SK-N-SH treated with all-trans-retinoic acid at 6 μM for 48 hours (cell line): ENCODE measurements around the gene LOX.

Experiments
- ATAC-seq: fragments of 200-7000 bp; cut with Tn5 transposase; 3 replicates; pipeline ENCODE4 v1.9.1; 2020; ENCODE audit warnings: mild to moderate bottlenecking, moderate library complexity
- ARNTL ChIP-seq: fragments of 450-650 bp; formaldehyde crosslinking; IDR thresholded peaks from 2 replicates; pipeline ENCODE4 v1.5.0; 2020; ENCODE audit warnings: low read depth, mild to moderate bottlenecking, moderate library complexity, borderline replicate concordance
- BACH2 ChIP-seq: fragments of 250-450 bp; sonication (Bioruptor Pico); IDR thresholded peaks from 2 replicates; pipeline ENCODE4 v1.9.0; 2021; ENCODE audit warnings: mild to moderate bottlenecking, borderline replicate concordance
- CSDC2 ChIP-seq: fragments of 250-450 bp; sonication (Bioruptor Pico); IDR thresholded peaks from 2 replicates; pipeline ENCODE4 v1.5.0; 2020; ENCODE audit warnings: mild to moderate bottlenecking, moderate library complexity
- ESRRG ChIP-seq: fragments of 250-450 bp; sonication (Bioruptor Pico); IDR thresholded peaks from 2 replicates; pipeline ENCODE4 v1.6.1; 2021; ENCODE audit warnings: mild to moderate bottlenecking
- GLIS3 ChIP-seq: fragments of 250-450 bp; sonication (Bioruptor Pico); IDR thresholded peaks from 2 replicates; pipeline ENCODE4 v1.5.0; 2020; ENCODE audit warnings: mild to moderate bottlenecking, moderate library complexity
- ISL1 ChIP-seq: fragments of 250-450 bp; sonication (Bioruptor Pico); IDR thresholded peaks from 2 replicates; pipeline ENCODE4 v2.1.2; 2022; ENCODE audit warnings: mild to moderate bottlenecking, moderate library complexity
- OSR1 ChIP-seq: fragments of 250-450 bp; sonication (Bioruptor Pico); IDR thresholded peaks from 2 replicates; pipeline ENCODE4 v1.8.0; 2022; ENCODE audit warnings: moderate library complexity, mild to moderate bottlenecking, inconsistent platforms
- PPARA ChIP-seq: fragments of 250-450 bp; sonication (Bioruptor Pico); IDR thresholded peaks from 2 replicates; pipeline ENCODE4 v1.5.0; 2020; ENCODE audit warnings: mild to moderate bottlenecking, borderline replicate concordance
- RARB ChIP-seq: fragments of 250-450 bp; sonication (Bioruptor Pico); IDR thresholded peaks from 2 replicates; pipeline ENCODE4 v1.8.0; 2021; ENCODE audit warnings: mild to moderate bottlenecking, moderate library complexity
- SNAI2 ChIP-seq: fragments of 250-450 bp; sonication (Bioruptor Pico); IDR thresholded peaks from 2 replicates; pipeline ENCODE4 v1.5.0; 2020; ENCODE audit warnings: mild to moderate bottlenecking, moderate library complexity
- TOX ChIP-seq: fragments of 250-450 bp; sonication (Bioruptor Pico); IDR thresholded peaks from 2 replicates; pipeline ENCODE4 v1.8.0; 2021; ENCODE audit warnings: mild to moderate bottlenecking, moderate library complexity, borderline replicate concordance
- ZC3H10 ChIP-seq: fragments of 250-450 bp; sonication (Bioruptor Pico); IDR thresholded peaks from 2 replicates; pipeline ENCODE4 v1.5.1; 2021; ENCODE audit warnings: mild to moderate bottlenecking, moderate library complexity
- ZFP3 ChIP-seq: fragments of 250-450 bp; sonication (Bioruptor Pico); IDR thresholded peaks from 2 replicates; pipeline ENCODE4 v1.5.0; 2020; ENCODE audit warnings: mild to moderate bottlenecking, moderate library complexity
- ZFP30 ChIP-seq: fragments of 450-650 bp; formaldehyde crosslinking; IDR thresholded peaks from 2 replicates; pipeline ENCODE4 v1.5.0; 2022; ENCODE audit warnings: mild to moderate bottlenecking, moderate library complexity
- ZNF565 ChIP-seq: fragments of 450-650 bp; formaldehyde crosslinking; conservative IDR thresholded peaks from 2 replicates; pipeline ENCODE4 v1.5.0; 2020; ENCODE audit warnings: low read depth, mild to moderate bottlenecking, moderate library complexity
- ZNF8 ChIP-seq: fragments of 450-650 bp; formaldehyde crosslinking; IDR thresholded peaks from 2 replicates; pipeline ENCODE4 v1.5.0; 2020; ENCODE audit warnings: mild to moderate bottlenecking, moderate library complexity
- TF ChIP-seq, protein P1 (sequence below): fragments of 250-450 bp; sonication (Bioruptor Pico); IDR thresholded peaks from 2 replicates; pipeline ENCODE4 v1.5.1; 2020; ENCODE audit warnings: low read depth, mild to moderate bottlenecking, moderate library complexity
- TF ChIP-seq, protein P2 (sequence below): fragments of 250-450 bp; sonication (Bioruptor Pico); IDR thresholded peaks from 2 replicates; pipeline ENCODE4 v1.8.0; 2021; ENCODE audit warnings: low read depth, mild to moderate bottlenecking, moderate library complexity, borderline replicate concordance
- TF ChIP-seq, protein P3 (sequence below): fragments of 250-450 bp; sonication (Bioruptor Pico); IDR thresholded peaks from 2 replicates; pipeline ENCODE4 v1.5.1; 2021; ENCODE audit warnings: mild to moderate bottlenecking, moderate library complexity
- TF ChIP-seq, protein P4 (sequence below): fragments of 250-450 bp; sonication (Bioruptor Pico); IDR thresholded peaks from 2 replicates; pipeline ENCODE4 v1.5.0; 2020; ENCODE audit warnings: mild to moderate bottlenecking, moderate library complexity

The LOX gene

DNA sequence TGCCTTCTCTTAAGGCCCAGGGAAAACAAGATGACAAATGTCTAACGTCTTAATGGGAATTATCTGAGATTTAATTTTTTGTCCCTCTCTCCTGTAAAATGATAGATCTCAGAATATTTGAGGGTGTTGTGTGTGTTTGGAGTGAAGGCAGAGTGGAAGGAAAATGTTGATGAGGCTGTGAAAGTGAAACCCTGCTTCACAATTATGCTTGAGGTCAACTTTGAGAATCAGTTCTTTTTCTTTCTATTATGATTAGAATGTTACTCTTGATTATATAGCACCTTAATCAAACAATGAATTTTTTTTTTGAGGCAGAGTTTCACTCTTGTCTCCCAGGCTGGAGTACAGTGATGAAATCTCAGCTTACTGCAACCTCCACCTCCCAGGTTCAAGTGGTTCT, 5.5 kb upstream of the LOX start (continued):
- TF ChIP-seq, protein P1, sequence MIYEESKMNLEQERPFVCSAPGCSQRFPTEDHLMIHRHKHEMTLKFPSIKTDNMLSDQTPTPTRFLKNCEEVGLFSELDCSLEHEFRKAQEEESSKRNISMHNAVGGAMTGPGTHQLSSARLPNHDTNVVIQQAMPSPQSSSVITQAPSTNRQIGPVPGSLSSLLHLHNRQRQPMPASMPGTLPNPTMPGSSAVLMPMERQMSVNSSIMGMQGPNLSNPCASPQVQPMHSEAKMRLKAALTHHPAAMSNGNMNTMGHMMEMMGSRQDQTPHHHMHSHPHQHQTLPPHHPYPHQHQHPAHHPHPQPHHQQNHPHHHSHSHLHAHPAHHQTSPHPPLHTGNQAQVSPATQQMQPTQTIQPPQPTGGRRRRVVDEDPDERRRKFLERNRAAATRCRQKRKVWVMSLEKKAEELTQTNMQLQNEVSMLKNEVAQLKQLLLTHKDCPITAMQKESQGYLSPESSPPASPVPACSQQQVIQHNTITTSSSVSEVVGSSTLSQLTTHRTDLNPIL = no peak
- no peak for TF ChIP-seq ZFP3 (CRISPR knock-in tag)
- TF ChIP-seq ZNF8 = no peak

DNA sequence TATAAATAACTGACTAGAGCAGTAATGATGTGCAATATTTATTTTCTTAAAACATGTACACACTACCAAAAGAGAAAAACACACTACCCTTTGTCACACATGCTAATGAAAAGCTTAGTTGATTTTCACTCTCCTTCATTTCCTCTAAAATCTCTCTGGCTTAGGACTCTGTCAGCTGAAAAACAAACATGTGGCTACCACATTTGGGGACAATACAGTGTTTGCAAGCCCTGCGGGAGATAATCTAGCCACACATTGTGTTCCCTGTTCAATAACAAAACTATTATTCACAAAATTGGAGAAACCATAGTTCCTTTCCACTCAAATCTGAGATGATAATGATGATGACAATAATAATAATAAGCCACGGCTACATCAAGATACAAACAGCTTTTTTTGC, 3.5 kb upstream of the LOX start:
- ATAC-seq = no peak

DNA sequence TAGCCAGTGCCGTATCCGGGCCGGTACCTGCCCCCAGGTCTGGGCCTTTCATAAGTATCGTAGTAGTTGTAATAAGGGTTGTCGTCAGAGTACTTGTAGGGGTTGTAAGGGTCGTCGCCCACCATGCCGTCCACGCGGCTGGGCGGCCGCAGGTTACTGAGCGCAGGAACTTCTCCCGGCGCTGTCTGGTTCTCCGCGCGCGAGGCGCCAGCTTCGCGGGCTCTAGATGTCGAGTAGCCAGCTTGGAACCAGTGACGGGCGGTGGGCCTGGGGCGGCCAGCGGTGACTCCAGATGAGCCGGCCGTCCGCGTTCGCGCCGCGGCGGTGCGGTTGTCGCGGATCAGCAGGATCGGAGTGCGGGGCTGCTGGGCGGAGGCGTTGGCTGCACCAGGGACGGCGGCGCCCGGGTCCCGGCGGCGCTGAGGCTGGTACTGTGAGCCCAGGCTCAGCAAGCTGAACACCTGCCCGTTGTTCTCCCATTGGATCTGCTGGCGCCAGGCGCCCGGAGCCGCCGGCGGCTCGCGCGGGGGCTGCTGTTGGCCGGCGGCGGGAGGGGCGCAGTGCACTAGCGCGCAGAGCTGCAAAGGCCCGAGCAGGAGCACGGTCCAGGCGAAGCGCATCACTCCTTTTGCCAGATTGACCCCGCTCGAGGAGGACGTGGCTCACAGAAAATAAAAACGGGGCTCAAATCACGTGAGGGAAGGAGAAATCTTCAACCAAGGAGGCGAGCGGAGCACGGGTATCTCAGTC, 518 bp downstream of the LOX start:
- TF ChIP-seq, protein P2, sequence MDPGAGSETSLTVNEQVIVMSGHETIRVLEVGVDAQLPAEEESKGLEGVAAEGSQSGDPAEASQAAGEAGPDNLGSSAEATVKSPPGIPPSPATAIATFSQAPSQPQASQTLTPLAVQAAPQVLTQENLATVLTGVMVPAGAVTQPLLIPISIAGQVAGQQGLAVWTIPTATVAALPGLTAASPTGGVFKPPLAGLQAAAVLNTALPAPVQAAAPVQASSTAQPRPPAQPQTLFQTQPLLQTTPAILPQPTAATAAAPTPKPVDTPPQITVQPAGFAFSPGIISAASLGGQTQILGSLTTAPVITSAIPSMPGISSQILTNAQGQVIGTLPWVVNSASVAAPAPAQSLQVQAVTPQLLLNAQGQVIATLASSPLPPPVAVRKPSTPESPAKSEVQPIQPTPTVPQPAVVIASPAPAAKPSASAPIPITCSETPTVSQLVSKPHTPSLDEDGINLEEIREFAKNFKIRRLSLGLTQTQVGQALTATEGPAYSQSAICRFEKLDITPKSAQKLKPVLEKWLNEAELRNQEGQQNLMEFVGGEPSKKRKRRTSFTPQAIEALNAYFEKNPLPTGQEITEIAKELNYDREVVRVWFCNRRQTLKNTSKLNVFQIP (CRISPR knock-in tag) = no peak
- TF ChIP-seq, protein P3, sequence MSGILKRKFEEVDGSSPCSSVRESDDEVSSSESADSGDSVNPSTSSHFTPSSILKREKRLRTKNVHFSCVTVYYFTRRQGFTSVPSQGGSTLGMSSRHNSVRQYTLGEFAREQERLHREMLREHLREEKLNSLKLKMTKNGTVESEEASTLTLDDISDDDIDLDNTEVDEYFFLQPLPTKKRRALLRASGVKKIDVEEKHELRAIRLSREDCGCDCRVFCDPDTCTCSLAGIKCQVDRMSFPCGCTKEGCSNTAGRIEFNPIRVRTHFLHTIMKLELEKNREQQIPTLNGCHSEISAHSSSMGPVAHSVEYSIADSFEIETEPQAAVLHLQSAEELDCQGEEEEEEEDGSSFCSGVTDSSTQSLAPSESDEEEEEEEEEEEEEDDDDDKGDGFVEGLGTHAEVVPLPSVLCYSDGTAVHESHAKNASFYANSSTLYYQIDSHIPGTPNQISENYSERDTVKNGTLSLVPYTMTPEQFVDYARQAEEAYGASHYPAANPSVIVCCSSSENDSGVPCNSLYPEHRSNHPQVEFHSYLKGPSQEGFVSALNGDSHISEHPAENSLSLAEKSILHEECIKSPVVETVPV (CRISPR knock-in tag) = no peak
- TF ChIP-seq ISL1 = no peak
- no peak for TF ChIP-seq GLIS3 (CRISPR knock-in tag)
- TF ChIP-seq BACH2 (CRISPR knock-in tag) = no peak
- no peak for TF ChIP-seq ZFP30 (CRISPR knock-in tag)
- TF ChIP-seq PPARA (CRISPR knock-in tag) = no peak
- TF ChIP-seq ARNTL = no peak
- peak; percentile 68 for ATAC-seq

More for the DNA sequence above, 3.5 kb upstream of the LOX start:
- TF ChIP-seq PPARA (CRISPR knock-in tag) (no peak), TOX (CRISPR knock-in tag) (no peak), ZNF565 (CRISPR knock-in tag) (no peak), OSR1 (CRISPR knock-in tag) (no peak), ZNF8 (no peak), ZFP3 (CRISPR knock-in tag) (no peak), ESRRG (no peak), BACH2 (CRISPR knock-in tag) (no peak), ZC3H10 (CRISPR knock-in tag) (no peak), RARB (no peak), SNAI2 (CRISPR knock-in tag) (no peak), CSDC2 (CRISPR knock-in tag) (no peak)
- TF ChIP-seq, protein P1 = no peak
- TF ChIP-seq, protein P4, sequence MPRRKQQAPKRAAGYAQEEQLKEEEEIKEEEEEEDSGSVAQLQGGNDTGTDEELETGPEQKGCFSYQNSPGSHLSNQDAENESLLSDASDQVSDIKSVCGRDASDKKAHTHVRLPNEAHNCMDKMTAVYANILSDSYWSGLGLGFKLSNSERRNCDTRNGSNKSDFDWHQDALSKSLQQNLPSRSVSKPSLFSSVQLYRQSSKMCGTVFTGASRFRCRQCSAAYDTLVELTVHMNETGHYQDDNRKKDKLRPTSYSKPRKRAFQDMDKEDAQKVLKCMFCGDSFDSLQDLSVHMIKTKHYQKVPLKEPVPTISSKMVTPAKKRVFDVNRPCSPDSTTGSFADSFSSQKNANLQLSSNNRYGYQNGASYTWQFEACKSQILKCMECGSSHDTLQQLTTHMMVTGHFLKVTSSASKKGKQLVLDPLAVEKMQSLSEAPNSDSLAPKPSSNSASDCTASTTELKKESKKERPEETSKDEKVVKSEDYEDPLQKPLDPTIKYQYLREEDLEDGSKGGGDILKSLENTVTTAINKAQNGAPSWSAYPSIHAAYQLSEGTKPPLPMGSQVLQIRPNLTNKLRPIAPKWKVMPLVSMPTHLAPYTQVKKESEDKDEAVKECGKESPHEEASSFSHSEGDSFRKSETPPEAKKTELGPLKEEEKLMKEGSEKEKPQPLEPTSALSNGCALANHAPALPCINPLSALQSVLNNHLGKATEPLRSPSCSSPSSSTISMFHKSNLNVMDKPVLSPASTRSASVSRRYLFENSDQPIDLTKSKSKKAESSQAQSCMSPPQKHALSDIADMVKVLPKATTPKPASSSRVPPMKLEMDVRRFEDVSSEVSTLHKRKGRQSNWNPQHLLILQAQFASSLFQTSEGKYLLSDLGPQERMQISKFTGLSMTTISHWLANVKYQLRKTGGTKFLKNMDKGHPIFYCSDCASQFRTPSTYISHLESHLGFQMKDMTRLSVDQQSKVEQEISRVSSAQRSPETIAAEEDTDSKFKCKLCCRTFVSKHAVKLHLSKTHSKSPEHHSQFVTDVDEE (CRISPR knock-in tag) = no peak
- TF ChIP-seq, all 23 proteins: peak for 0
